ENCODE measurements around the gene CCT5.

The CCT5 gene
- total RNA-seq = 182 to 731 reads per million in 2 experiments

DNA sequence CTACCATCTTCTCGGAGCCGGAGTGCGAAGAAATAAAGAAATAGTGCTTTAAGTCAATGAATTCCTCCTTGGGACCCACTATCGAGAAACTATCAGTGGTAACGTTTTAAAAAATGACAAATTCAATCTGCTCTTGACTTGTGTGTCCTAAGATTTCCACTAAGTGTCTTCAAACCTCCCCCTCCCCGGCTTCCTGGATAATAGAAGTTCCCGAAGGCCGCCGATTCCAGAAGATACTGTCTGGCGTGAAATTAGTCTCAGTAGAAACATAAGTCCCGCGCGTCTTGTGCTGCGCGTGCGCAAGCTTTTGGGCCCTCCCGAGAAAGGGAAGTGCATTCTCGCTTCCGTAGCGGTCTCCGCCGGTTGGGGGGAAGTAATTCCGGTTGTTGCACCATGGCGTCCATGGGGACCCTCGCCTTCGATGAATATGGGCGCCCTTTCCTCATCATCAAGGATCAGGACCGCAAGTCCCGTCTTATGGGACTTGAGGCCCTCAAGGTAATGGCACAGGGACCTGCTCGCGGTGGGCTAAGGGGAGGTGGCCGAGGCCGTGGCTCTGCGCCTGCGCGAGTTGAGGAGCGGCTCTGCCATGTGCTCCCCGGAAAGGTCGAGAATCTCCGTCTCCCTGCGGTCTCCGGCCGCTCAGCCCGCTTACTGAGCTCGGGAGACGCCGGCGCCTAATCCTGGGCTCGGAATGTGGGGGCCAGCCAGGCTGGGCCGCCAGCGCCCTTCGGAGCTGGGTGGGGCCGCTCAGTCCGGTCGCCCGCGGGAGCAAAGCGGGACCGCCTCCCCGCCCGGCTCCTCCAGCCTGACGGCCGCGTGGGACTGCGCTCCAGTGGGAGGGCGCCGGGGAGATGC, at the start of gene CCT5:
Gene CCT5, plus strand, starts transcription at position 333 of the 858 bp plus-strand sequence. Its CDS starts 61 bp downstream, at position 394.
- peak; percentile 87 for DNase-seq (ENCODE audit: low read depth)

DNA sequence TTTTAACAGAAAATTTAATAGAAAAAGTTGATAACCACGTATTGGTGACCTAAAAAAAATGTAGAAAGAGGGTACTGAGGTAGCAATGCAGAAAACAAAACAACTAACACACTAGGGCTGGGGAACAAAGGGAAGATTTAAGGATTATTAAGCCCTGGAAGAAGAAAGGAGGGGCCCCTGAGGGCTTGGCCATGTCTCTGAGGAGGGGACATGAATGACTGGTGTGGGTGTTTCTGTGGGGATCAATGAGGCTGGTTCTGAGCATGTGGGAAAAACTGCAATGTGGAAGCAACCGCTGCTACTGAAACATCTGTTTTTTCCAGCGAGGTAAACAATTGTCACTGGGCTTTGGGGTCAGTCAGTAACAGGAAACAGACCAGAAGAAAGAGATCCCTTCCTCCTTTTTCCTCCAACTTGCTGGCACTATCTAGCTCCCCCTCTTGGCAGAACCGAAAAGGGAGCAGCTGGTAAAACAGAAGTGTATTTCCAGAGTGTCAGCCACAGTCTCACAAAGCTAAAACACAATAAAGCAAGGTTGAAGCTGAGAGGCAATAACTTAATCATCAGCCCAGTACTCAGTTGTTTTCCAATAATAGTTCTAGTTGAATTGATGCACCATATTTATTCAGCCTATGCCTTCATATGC, 48.7 kb upstream of the CCT5 start:
- no peak for DNase-seq (ENCODE audit: low read depth)

DNA sequence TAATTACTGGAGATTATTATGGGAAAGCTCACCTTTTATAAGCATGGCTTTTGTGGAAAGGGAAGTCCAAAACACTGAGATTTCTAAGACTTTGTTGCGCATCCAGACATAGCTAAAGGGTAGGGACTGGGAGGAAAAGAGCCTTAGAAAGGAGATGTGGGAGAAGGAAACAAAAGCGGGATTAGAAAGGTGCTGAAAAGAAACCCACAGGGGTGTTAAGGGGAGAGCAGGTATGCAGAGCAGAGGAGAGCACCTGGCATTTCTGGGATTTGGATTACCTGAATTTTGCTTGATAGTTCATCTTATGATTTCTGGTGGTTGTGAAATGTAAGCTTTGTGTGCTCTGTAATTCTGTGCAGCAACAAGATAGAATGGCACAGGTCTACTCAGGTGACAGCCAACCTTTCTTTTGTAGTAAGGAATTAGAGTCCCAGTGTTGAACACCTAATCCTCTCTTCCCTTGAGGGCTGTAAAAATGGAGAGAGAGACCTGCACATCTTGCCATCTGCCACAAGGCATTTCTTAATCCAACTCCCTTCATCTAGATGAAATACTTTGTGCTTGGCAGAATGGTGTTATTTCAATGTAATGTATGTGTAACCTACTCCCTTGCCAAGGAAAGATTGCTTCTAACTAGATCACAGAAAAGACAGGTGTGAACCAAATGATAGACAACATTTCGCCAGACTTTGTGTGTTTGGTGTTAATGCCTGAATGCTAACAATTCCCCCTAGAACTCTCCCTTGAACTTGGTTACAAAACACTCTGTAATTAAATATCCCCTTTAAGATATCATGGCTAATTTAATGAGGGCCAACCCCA, 47.8 kb upstream of the CCT5 start:
- no peak for DNase-seq (ENCODE audit: low read depth)

DNA sequence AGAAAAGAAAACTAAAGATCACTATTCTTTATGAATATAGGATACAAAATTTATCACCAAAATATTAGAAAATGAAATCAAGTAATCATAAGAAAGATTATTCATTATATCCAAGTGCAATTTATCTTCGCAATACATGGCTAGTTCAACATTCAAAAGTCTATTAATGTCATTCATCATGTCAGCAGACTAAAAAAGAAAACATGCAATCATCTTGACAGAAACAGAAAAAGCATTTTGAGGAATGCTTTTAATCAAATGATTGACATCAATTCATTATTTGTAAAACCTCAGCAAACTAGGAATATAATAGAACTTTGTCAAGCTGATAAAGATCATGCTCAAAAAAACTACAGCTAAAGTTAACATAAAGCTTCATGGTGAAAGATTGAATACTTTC, 41.1 kb upstream of the CCT5 start:
- DNase-seq (ENCODE audit: low read depth) = no peak

DNA sequence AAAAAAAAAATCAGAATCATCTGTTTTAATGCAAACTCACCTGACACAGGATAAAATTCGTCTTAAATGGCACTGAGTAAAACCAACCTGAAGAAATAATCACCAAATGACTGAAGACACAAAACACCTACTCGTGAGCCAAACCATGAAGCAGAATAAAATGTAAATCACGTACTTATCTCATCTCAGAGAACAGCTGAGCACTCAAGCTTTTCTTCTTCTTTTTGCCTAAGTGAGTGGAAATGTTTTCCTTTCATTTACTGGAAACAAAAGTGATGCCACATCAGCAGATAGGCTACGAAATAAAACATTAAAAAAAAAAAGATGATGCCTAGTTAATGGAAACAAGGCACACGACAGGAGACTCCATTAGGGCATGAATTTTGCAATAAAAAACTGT, 36.8 kb upstream of the CCT5 start:
- no peak for DNase-seq (ENCODE audit: low read depth)

DNA sequence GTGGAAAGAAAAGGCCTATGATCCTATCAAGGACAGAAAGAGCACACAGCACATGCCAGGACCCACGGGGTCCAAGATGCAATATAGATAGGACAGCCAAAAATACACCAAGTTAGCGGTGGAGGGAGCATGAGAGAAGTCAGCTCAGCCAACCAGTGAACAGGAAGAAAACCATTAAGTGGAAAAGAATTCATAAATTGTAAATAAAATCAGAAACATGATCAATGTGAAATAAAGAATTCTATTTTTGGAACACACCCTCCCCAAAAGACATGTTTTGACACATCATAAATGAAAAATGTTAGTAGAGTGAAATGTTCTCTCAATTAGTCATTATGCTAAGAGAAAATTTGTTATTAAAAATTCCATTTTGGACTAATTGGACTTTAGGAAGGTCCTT, 36.0 kb upstream of the CCT5 start:
- no peak for DNase-seq (ENCODE audit: low read depth)

DNA sequence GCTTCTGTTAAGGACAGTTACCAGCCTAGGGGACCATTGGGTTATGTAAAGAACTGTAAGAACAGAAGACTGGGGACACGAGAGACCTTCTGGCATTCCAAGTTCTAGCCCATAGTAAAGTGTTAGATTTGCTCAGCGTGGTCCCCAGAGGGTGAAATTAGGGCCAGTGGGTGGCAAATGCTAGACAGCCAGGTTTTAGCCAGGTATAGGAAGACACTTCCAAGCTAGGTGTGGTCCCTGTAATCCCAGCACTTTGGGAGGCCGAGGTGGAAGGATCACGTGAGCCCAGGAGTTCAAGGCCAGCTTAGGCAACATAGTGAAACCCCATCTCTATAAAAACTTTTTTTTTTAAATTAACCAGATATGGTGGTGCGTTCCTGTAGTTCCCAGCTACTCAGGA, 34.7 kb upstream of the CCT5 start:
- DNase-seq (ENCODE audit: low read depth) = no peak

DNA sequence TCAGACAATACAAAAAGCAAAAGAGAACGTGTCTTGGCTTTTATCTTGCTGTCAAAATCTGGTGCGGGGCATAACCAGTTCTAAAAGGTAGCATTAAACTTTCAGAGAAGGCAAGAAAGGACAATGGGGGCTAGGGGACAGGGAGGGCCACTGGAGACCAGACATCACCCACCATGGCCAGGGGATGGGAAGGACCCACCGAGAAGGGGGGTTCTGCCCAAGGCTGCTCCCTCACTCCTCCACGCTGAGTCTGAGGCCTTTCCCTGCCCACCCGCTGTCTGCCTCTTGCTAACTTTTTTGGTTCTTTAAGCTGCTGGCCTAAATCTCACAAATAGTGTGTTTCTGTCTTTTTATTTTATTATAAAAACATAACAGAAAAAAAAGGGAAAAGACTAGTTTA, 34.0 kb upstream of the CCT5 start:
- no peak for DNase-seq (ENCODE audit: low read depth)

DNA sequence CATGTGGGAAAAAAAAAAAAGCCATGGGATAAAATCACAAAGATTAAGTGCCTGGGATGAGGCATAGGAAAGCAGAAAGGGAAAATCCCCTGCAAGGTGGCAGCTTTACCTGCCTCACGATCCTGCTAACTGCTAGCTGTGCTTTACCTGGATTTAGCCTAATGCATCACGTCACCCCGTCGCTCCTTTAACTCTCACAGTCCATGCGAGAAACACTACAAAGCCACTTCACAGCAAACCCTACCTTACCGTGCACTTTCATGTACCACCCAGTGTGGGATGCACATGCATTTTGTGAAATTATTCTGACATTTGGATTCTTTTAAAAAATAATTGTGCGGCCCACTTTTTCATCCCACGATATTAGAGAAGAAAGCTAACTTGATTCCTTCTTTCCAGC, 31.4 kb upstream of the CCT5 start:
- no peak for DNase-seq (ENCODE audit: low read depth)

DNA sequence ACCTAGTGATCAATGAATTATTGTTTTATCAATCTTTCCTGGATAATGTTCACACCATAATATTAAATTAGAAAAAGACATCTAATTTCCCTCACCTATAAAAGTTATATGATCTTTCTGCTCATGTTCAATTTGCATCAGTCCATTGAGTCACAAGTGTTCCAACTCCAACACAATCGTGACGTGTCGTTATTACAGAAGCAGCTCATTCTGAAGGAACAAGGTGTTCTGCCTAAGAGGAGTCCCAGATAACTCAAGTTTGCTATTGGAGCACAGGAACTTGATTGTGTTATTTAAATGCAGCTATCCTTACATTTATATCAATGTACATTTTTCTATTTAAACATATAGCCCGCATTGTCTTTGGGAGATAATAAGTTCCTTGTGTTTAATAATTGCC, 31.0 kb upstream of the CCT5 start:
- no peak for DNase-seq (ENCODE audit: low read depth)

DNA sequence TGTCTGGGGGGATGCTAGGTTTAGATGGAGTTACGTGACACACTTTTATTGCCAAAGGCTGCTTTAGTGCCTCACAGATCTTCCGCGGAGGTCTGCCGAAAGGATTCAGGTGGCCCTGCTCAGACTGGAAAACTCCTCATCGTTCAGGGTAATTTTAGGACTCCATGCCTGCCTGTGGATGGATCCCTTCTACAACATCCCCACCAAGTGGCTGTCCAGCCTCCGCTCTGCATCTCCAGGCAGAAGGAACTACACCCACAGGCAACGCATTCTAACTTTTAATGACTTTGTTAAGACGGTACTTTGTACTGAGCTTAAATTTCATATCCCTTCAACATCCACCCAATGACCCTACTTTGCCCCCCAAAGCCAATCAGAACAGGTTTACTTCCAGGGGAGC, 29.8 kb upstream of the CCT5 start:
- DNase-seq (ENCODE audit: low read depth) = no peak

DNA sequence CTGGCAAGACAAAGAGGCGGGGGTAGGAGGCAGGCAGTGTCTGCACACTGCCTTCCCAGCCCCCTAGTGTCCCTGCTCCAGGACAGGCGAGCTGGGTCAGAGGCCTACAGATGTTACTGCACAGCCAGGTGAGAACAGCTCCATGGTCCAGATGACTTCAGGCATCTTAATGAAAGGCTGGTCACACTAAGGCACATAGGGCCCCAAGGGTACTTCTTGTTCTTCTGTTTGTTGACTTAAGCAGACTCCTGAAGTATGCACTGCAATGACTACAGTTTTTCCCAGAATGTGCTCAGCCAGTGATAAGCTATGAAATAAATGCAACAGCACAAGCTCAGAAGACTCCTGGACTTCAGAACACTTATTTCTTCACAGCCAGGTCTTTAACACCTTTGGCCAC, 27.8 kb upstream of the CCT5 start:
- DNase-seq (ENCODE audit: low read depth) = no peak

DNA sequence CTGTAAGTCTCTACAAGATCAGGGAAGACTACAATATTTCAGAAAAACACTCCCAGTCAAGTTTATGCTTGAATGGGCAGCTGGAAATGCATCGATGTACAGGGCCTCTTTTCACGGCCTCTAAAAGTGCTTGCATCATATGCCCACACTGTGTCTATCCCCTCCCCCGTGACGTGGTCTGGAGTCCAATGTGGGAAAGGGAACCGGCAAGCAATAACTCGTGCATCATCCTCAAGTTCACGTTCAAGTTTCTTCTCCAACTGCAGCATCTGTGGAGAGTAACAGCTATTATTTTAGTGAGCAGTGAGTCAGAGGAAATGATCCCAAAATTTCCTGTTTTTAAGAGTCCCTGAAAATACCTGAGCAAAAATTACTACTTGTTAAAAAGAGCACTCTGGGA, 22.7 kb upstream of the CCT5 start:
- no peak for DNase-seq (ENCODE audit: low read depth)

DNA sequence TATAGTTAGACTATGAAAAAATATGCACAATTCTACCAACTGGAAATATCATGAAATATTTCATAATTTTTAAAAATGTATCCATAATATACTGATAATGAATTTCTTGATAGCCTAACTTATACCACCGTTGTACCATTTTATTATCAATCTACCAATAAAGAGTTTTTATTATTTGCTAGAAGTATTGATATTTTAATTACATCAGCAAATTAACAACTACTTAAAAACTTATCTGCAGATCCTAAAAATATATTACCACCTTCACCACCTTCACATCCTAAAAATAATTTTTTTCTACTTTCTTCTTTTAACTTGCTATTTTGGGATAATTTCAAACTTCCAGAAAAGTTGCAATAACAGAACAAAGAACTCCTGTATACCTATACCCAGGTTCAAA, 21.8 kb upstream of the CCT5 start:
- no peak for DNase-seq (ENCODE audit: low read depth)

DNA sequence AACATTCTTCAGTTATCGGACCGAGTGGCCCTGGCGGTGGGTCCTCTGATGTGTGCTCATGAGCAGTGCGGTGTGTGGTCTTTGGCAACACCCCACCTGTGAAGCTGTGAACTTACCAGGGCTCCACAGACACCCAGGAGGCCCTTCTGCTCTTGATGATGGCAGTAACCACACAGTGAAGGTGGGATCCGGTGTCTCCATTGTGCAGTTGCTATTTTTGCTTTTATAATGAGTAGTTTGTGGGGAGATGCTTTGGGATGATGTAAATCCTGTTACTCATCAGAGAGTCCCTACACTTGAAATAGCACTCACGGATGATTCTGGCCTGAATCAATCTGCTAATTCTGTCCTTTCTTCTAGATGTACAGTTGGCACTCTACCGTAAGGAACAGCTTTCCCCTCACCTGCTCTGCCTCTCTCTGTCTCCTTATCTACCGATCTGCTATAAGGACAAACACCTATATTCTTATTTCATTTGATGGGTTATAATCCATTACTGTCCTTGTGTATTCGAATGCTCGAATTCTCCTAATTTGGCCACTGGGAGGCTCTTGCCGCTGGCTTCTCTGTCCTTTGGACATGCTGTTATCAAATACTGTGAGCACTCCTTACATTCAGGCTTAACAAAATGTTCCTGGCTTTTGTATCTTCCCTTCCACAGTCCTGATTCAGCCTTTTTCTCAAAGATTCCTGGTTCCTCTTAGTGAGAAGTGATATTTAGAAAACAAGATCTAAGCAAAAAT, 20.6 kb upstream of the CCT5 start:
- no peak for DNase-seq (ENCODE audit: low read depth)

DNA sequence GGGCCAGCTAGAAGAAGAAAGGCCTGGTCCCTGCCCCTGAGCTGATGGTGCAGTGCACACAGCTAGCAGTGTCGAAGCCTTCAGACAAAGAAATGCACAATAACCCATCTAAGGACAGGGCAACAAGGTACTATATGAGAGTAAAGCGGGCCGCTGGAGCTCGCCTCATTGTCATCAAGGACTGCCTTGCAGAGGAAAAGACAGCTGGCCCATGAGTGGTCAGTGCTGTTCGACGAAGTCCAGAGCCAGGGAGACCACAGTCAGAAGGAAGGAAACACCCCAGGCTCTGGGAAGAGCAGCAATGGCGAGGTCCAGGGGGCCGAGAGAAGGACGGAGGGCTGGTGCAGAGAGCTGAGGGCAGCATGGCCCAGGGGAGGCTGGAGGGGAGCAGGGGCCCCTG, 17.7 kb upstream of the CCT5 start:
- DNase-seq (ENCODE audit: low read depth) = no peak

DNA sequence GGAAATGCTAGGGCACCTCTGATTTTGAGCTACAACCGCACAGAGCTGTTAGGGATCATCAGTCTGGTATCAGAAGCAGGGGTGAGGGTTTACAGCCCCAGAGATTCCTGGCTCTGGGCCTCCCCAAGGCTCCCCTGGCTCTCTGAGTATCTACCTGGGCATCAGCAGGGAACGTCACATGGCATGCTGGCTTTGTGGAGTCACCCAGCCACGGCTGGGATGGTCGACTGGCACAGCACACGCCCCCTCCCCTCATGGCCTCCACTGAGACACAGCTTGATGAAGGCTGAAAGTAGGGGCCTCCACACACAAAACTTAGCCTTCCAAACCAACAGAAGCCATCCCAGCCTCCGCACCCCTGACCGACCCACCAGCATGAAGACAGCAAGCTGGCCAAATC, 17.1 kb upstream of the CCT5 start:
- DNase-seq (ENCODE audit: low read depth) = no peak

DNA sequence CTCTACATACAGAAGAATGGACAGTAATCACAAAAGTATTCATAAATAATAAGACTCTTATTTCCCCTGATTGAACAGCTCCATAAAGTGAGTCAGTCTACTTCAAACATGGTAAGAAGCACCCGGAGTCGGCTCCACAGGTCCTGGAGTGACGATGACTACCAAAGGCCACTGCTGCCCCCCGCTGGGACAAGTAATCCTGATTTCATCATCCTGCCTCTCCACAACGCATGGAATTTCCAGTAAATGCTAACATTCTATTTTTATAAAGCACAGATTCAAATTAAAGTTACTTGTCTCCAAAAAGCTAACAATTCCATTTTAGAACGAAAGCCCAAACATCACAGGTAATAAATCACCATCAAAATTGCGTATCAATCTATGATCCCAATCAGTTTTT, 16.6 kb upstream of the CCT5 start:
- DNase-seq (ENCODE audit: low read depth) = no peak

DNA sequence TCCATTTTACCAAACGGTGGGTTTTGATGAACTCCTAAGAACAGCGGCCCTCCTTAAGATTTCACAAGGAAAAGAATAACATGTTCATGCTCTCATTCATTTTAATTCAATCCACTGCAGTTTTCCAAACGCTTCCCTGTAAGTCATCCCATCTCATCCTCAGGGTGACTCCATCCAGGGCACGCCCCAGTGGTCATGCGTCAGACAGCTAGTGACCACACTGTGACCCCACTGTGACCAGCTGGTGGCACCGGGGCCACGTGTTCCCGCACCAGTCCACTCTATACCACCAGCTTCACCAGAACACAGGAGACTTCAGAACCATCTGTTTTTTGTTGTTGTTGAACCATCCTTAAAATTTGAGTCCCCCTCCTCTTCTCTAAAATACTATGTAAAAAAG, 14.7 kb upstream of the CCT5 start:
- no peak for DNase-seq (ENCODE audit: low read depth)

DNA sequence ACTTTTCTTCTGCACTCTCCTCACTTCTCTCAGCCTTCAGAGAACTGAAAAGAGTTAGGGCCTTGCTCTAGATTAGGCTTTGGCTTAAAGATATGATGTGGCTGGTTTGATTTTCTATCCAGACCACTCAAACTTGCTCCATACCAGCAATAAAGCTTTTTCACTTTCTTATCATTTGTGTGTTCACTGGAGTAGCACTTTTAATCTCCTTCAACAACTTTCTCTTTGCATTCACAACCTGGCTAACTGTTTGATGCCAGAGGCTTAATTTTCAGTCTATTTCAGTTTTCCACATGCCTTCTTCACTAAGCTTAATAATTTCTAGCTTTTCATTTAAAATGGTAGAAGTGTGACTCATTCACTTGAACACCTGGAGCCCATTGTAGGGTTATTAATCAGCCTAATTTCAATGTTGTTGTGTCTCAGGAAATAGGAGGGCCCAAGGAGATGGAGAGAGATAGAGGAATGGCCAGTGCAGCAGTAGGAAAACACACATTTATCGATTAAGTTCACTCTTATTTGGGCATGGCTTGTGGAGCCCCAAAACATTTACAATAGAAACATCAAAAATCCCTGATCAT, 6.3 kb upstream of the CCT5 start:
- no peak for DNase-seq (ENCODE audit: low read depth)

DNA sequence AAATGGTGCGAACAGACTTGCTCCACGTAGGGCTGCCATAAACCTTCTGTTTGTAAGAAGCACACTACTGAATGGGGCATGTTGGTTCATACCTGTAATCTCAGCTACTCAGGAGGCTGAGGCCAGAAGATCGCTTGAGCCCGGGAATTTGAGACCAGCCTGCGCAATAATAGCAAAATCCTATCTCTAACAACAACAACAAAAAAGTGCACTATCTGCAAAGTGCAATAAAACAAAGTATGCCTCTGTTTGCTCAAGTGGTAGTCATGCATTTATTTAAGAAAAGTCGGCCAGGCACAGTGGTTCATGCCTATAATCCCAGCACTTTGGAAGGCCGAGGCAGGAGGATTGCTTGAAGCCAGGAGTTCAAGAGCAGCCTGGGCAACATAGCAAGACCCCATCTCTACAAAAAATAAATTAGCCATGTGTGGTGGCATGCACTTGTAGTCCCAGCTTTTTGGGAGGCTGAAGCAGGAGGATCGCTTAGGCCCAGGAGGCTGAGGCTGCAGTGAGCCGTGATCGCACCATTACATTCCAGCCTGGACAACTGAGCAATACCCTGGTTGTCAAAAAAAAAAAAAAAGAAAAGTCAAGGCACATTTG, 5.6 kb upstream of the CCT5 start:
- no peak for DNase-seq (ENCODE audit: low read depth)
